Heart right ventricle (tissue), 16 donors: ENCODE data around the gene PLK3. TPM values are rescaled to one million over a fixed set of nuclear protein-coding genes. Genes with fewer than 3 reads are reported as not detected.

Experiments used
- ATAC-seq, 8 donors: fragments of 200-7000 bp; cut with Tn5 transposase; one replicate each; pipeline ENCODE4 v1.9.1; 2020; ENCODE audit warnings: mild to moderate bottlenecking in 8 of 8, moderate library complexity in 8 of 8, moderate number of reproducible peaks in 1 of 8
- DNase-seq, 2 donors: peaks; one replicate each; pipeline ENCODE4 v3.0.0-alpha.2; 2020
- H3K27ac ChIP-seq, 10 donors: fragments of 200-600 bp; sonication (generic) in 2 of 10; one replicate each; pipeline versions ENCODE4 v1.5.0 to v1.8.0; 2020 to 2022; ENCODE audit warnings: mild to moderate bottlenecking in 3 of 10
- H3K27me3 ChIP-seq, 7 donors: fragments of 200-600 bp; one replicate each; pipeline ENCODE4 v1.8.0; 2021 to 2022; ENCODE audit warnings: mild to moderate bottlenecking in 2 of 7
- H3K36me3 ChIP-seq, 9 donors: fragments of 200-600 bp; sonication (generic) in 1 of 9; one replicate each; pipeline versions ENCODE4 v1.5.0 to v1.8.0; 2020 to 2022; ENCODE audit warnings: mild to moderate bottlenecking in 2 of 9
- H3K4me1 ChIP-seq, 9 donors: fragments of 200-600 bp; sonication (generic) in 1 of 9; one replicate each; pipeline versions ENCODE4 v1.5.0 to v1.8.0; 2020 to 2022; ENCODE audit warnings: mild to moderate bottlenecking in 4 of 9
- H3K4me3 ChIP-seq, 10 donors: fragments of 200-600 bp; sonication (generic) in 2 of 10; one replicate each; pipeline versions ENCODE4 v1.5.0 to v1.8.0; 2020 to 2022; ENCODE audit warnings: mild to moderate bottlenecking in 7 of 10, moderate library complexity in 2 of 10
- H3K9me3 ChIP-seq, 11 donors: fragments of 200-600 bp in 10 of 11; sonication (generic) in 2 of 11; one replicate each; pipeline versions ENCODE4 v1.5.0 to v1.8.0; 2013 to 2022; ENCODE audit warnings: mild to moderate bottlenecking in 2 of 11, control low read depth in 1 of 11, moderate library complexity in 1 of 11
- CTCF ChIP-seq, 9 donors: fragments of 200-600 bp; sonication (generic) in 2 of 9; IDR thresholded peaks; one replicate each; pipeline versions ENCODE4 v1.5.0 to v1.8.0; 2021 to 2022; ENCODE audit warnings: antibody characterized with exemption in 9 of 9, mild to moderate bottlenecking in 5 of 9, moderate library complexity in 1 of 9
- WGBS, 2 donors: extraction: QIAGEN DNeasy Blood & Tissue Kit; methylation state at CpG; one replicate each; pipeline ENCODE4 v1.1.7; 2013; ENCODE audit warnings: inconsistent platforms in 1 of 2; 5-methylcytosine and 5-hydroxymethylcytosine counted together
- intact Hi-C, 10 donors: fragments of 100-400 bp; cut with DNase I; formaldehyde crosslinking; loops; one replicate each; pipeline versions ENCODE4 v1.11.1 to v1.14.2; 2022
- polyA plus RNA-seq, 2 donors: library from polyadenylated mRNA; stranded (reverse); fragments of 200-250 nt; gene quantifications; one replicate each; pipeline ENCODE4 v1.2.3, GENCODE V29; 2013
- total RNA-seq, 10 donors: library from RNA; stranded (reverse); fragmentation: NEBNext Ultra II Directional in 3 of 10; extraction: Animal tissue kit (Norgen Biotek cat#: 25700) in 3 of 10; gene quantifications; one replicate each; pipeline versions ENCODE4 v1.2.1 to v1.2.4, GENCODE V29; 2021 to 2023
- donor health status: Arrhythmogenic right ventricular cardiomyopathy.
- donor health status: ischemic (EF 13 %, LVEDD 7.1; RV severe dilation, severe dysfunction).
- donor health status: healthy with polysubstance abuse.
- donor health status: DM: no; HTN: yes; CAD: no.
- donor health status: DM: no; HTN: no; CAD: no.
- donor health status: ischemic (EF 25% LVEDD 6.9; RV normal size, moderate dysfunction).
- donor health status: ischemic (EF 25% LVEDD 5.7; RV mildly dilated, moderate dysfunction).
- donor health status: healthy.
- donor health status: DM: yes; HTN: yes; CAD: no.
- donor health status: Ischemic cardiomyopathy.
- donor health status: ischemic (EF 35%, LVEDD 5.7; RV mildly dilated, moderate dysfunction).
- donor health status: nonischemic (EF 11% LVEDD 7.7; RV severe dilation, severe dysfunction).
- donor health status: DM: yes; HTN: yes; CAD: no.
- donor health status: PGD.
- donor health status: ischemic (EF 29% LVEDD 5.4; RV normal size, mild dysfunction).
- donor health status: nonischemic (EF 23%, LVEDD 6.1; RV moderate dilation, normal function).

PLK3 gene
- total and polyA plus RNA-seq, 12 donors = 2.9 to 12.7 (median 7.0) TPM

GRCh38 chr1:44853201-44853600 lies 53.0 kb downstream of the PLK3 start:
- DNase-seq = no peak
- H3K36me3 ChIP-seq = peaks cover 0 to 63% (median 7%) of the 10 kb centered on the region in 9 donors
- no peaks in the 10 kb centered on the region for H3K27me3 ChIP-seq
- H3K27ac ChIP-seq = no peak overlapping the region
- peaks cover 0 to 17% (median 9%) of the 10 kb centered on the region in 9 donors for H3K4me1 ChIP-seq
- H3K9me3 ChIP-seq = no peaks in the 10 kb centered on the region
- 96 to 99% methylated on average over 6 of the region's 6 CpGs for WGBS, 2 donors
- H3K4me3 ChIP-seq = no peak overlapping the region
- intact Hi-C loops = no loop called here
- no peak for TF ChIP-seq CTCF (IDR thresholded peaks at IDR 0.05)
- no peak for ATAC-seq

GRCh38 chr1:44854970-44855369 lies 54.8 kb downstream of the PLK3 start:
- Histone ChIP-seq H3K27ac (no peak overlapping the region), H3K4me1 (peaks cover 0 to 3% (median 0%) of the 10 kb centered on the region in 9 donors), H3K4me3 (no peak overlapping the region), H3K9me3 (no peaks in the 10 kb centered on the region), H3K36me3 (peaks cover 0 to 60% (median 7%) of the 10 kb centered on the region in 9 donors), H3K27me3 (no peaks in the 10 kb centered on the region)
- no peak for TF ChIP-seq CTCF (IDR thresholded peaks at IDR 0.05)
- no peak for DNase-seq
- peak in 1 of 8 donors; percentile 42 for ATAC-seq
- WGBS, 2 donors = 78 to 93% methylated on average over 1 of the region's 1 CpG
- intact Hi-C loops = no loop called here

Other genes starting within 250 kb of the PLK3 start
- gene TMEM53, start 125.9 kb upstream of the PLK3 start, total RNA-seq = 10 to 100 TPM in 8 of 10 donors, 1 to 10 TPM in 2; 6.6 to 18.6 (median 12.2) TPM
- gene TMEM53, start 125.9 kb upstream of the PLK3 start, polyA plus RNA-seq = 10 to 100 TPM in 1 of 2 donors, 1 to 10 TPM in 1; 8.7 to 21.0 TPM
- gene ARMH1, start 125.7 kb upstream of the PLK3 start, total RNA-seq = 1 to 10 TPM in 3 of 10 donors, under 1 TPM in 2, not detected in 5; 0.62 to 3.3 (median 1.1) TPM
- gene ARMH1, start 125.7 kb upstream of the PLK3 start, polyA plus RNA-seq = 1 to 10 TPM; 1.6 to 2.5 TPM
- not detected for gene RNU5D-1, start 69.2 kb upstream of the PLK3 start, total RNA-seq
- gene RNU5D-1, start 69.2 kb upstream of the PLK3 start, polyA plus RNA-seq = not detected
- gene KIF2C, start 60.5 kb upstream of the PLK3 start, total RNA-seq = 1 to 10 TPM in 7 of 10 donors, under 1 TPM in 3; 0.73 to 3.7 (median 1.4) TPM
- gene KIF2C, start 60.5 kb upstream of the PLK3 start, polyA plus RNA-seq = 1 to 10 TPM in 1 of 2 donors, under 1 TPM in 1; 0.22 to 1.0 TPM
- gene RPS8, start 24.8 kb upstream of the PLK3 start, total RNA-seq = 1,000 to 10,000 TPM in 1 of 10 donors, 100 to 1,000 TPM in 9; 587 to 1,039 (median 681) TPM
- 1,000 to 10,000 TPM; 1,461 to 1,942 TPM for gene RPS8, start 24.8 kb upstream of the PLK3 start, polyA plus RNA-seq
- gene BEST4, start 12.2 kb upstream of the PLK3 start, total RNA-seq = under 1 TPM in 5 of 10 donors, not detected in 5; 0.11 to 0.31 (median 0.16) TPM
- under 1 TPM; 0.07 to 0.44 TPM for gene BEST4, start 12.2 kb upstream of the PLK3 start, polyA plus RNA-seq
- gene DYNLT4, start 7.0 kb downstream of the PLK3 start, total RNA-seq = 1 to 10 TPM in 3 of 10 donors, under 1 TPM in 5, not detected in 2; 0.51 to 2.0 (median 0.71) TPM
- gene DYNLT4, start 7.0 kb downstream of the PLK3 start, polyA plus RNA-seq = 1 to 10 TPM in 1 of 2 donors, under 1 TPM in 1; 0.59 to 1.8 TPM
- 1 to 10 TPM; 1.8 to 4.1 (median 3.2) TPM for gene BTBD19, start 8.1 kb downstream of the PLK3 start, total RNA-seq
- 10 to 100 TPM in 1 of 2 donors, 1 to 10 TPM in 1; 2.2 to 12.5 TPM for gene BTBD19, start 8.1 kb downstream of the PLK3 start, polyA plus RNA-seq
- 1 to 10 TPM in 1 of 10 donors, under 1 TPM in 9; 0.32 to 1.1 (median 0.44) TPM for gene PTCH2, start 42.9 kb downstream of the PLK3 start, total RNA-seq
- gene PTCH2, start 42.9 kb downstream of the PLK3 start, polyA plus RNA-seq = under 1 TPM; 0.25 to 0.80 TPM
- gene EIF2B3, start 186.2 kb downstream of the PLK3 start, total RNA-seq = 10 to 100 TPM; 33.6 to 50.2 (median 41.4) TPM
- 10 to 100 TPM; 19.2 to 44.4 TPM for gene EIF2B3, start 186.2 kb downstream of the PLK3 start, polyA plus RNA-seq
- 10 to 100 TPM; 15.2 to 29.4 (median 18.0) TPM for gene HECTD3, start 210.9 kb downstream of the PLK3 start, total RNA-seq
- 10 to 100 TPM; 22.5 to 23.6 TPM for gene HECTD3, start 210.9 kb downstream of the PLK3 start, polyA plus RNA-seq
- 10 to 100 TPM; 68.1 to 94.0 (median 83.1) TPM for gene UROD, start 211.9 kb downstream of the PLK3 start, total RNA-seq
- gene UROD, start 211.9 kb downstream of the PLK3 start, polyA plus RNA-seq = 100 to 1,000 TPM in 1 of 2 donors, 10 to 100 TPM in 1; 84.7 to 109 TPM